Heart left ventricle (tissue), 13 donors: ENCODE results near the gene ZNF429.
"Not testable (repeated sequence)": the region's sequence is repeated elsewhere in the genome, so short reads cannot be mapped to it uniquely, and the experiment has no call there.

Experiments
- POLR2A ChIP-seq, 2 donors: fragments of 450-650 bp; IDR thresholded peaks; one replicate each; pipeline ENCODE4 v1.6.1; 2017; ENCODE audit warnings: antibody characterized with exemption in 2 of 2, mild to moderate bottlenecking in 2 of 2, moderate library complexity in 2 of 2
- TF ChIP-seq, protein P1 (sequence below), 12 donors: fragments of 200-600 bp; sonication (generic) in 4 of 12; IDR thresholded peaks; one replicate each; pipeline versions ENCODE4 v1.5.0 to v1.8.0; 2018 to 2022; ENCODE audit warnings: antibody characterized with exemption in 12 of 12, mild to moderate bottlenecking in 5 of 12
- donor health status: ischemic (EF 13 %, LVEDD 7.1; RV severe dilation, severe dysfunction).
- donor health status: DM: no; HTN: yes; CAD: no.
- donor health status: DM: no; HTN: no; CAD: no.
- donor health status: ischemic (EF 25% LVEDD 6.9; RV normal size, moderate dysfunction).
- donor health status: ischemic (EF 25% LVEDD 5.7; RV mildly dilated, moderate dysfunction).
- donor health status: ischemic (EF 35%, LVEDD 5.7; RV mildly dilated, moderate dysfunction).
- donor health status: nonischemic (EF 11% LVEDD 7.7; RV severe dilation, severe dysfunction).
- donor health status: DM: yes; HTN: yes; CAD: no.
- donor health status: PGD.
- donor health status: ischemic (EF 29% LVEDD 5.4; RV normal size, mild dysfunction).
- donor health status: nonischemic (EF 23%, LVEDD 6.1; RV moderate dilation, normal function).

DNA sequence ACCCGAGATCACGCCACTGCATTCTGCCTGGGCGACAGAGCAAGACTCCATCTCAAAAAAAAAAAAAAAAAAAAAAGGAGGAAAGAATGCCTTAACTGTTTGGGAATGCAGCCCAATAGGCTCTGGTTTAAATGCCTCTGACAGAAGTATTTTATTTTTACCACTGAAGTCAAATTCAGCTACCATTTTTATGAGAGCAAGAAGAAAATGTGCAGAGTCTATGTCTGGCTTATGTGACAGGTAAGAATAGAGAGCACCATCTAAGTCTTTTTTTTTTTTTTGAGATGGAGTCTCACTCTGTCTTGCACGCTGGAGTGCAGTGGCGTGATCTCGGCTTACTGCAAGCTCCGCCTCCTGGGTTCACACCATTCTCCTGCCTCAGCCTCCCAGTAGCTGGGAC is 7.2 kb downstream of the ZNF429 start:
- TF ChIP-seq, protein P1, sequence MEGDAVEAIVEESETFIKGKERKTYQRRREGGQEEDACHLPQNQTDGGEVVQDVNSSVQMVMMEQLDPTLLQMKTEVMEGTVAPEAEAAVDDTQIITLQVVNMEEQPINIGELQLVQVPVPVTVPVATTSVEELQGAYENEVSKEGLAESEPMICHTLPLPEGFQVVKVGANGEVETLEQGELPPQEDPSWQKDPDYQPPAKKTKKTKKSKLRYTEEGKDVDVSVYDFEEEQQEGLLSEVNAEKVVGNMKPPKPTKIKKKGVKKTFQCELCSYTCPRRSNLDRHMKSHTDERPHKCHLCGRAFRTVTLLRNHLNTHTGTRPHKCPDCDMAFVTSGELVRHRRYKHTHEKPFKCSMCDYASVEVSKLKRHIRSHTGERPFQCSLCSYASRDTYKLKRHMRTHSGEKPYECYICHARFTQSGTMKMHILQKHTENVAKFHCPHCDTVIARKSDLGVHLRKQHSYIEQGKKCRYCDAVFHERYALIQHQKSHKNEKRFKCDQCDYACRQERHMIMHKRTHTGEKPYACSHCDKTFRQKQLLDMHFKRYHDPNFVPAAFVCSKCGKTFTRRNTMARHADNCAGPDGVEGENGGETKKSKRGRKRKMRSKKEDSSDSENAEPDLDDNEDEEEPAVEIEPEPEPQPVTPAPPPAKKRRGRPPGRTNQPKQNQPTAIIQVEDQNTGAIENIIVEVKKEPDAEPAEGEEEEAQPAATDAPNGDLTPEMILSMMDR (IDR thresholded peaks at IDR 0.05): not testable (repeated sequence)
- not testable (repeated sequence) for TF ChIP-seq POLR2A (IDR thresholded peaks at IDR 0.05)
